Measurements from ENCODE around the gene ASF1A. TPM values are rescaled to one million over a fixed set of nuclear protein-coding genes. Genes with fewer than 3 reads are reported as not detected.

ASF1A gene
- total RNA-seq, 1 donor from 2014 or later: 27.6 TPM

- Histone ChIP-seq H3K4me3 (peak overlapping the region; percentile 95), H3K27ac (replicated peaks) (peak overlapping the region; percentile 94), H3K9me3 (replicated peaks) (no peaks in the 10 kb centered on the region), H3K27me3 (ENCODE audit: low read depth) (no peaks in the 10 kb centered on the region), H3K36me3 (peaks cover 12% of the 10 kb centered on the region), H3K4me1 (peaks cover 88% of the 10 kb centered on the region)
- no peak for DNase-seq
- intact Hi-C loops (cut with micrococcal nuclease): no loop called here
- peak; percentile 42 for TF ChIP-seq CTCF (IDR thresholded peaks at IDR 0.05; ENCODE audit: borderline replicate concordance)
These were observed 2.6 kb downstream of the ASF1A start for GRCh38 chr6:118896339-118897136.

- no peak overlapping the region for H3K4me3 ChIP-seq
- intact Hi-C loops (cut with micrococcal nuclease): no loop called here
- peaks cover 17% of the 10 kb centered on the region for H3K36me3 ChIP-seq
- DNase-seq: no peak
- H3K27ac ChIP-seq (replicated peaks): no peak overlapping the region
- H3K27me3 ChIP-seq (ENCODE audit: low read depth): no peaks in the 10 kb centered on the region
- no peak for TF ChIP-seq CTCF (IDR thresholded peaks at IDR 0.05; ENCODE audit: borderline replicate concordance)
- no peaks in the 10 kb centered on the region for H3K9me3 ChIP-seq (replicated peaks)
- H3K4me1 ChIP-seq: peaks cover 86% of the 10 kb centered on the region
These were observed 3.4 kb downstream of the ASF1A start for GRCh38 chr6:118897386-118897785.

- no peaks in the 10 kb centered on the region for H3K9me3 ChIP-seq (replicated peaks)
- peaks cover 31% of the 10 kb centered on the region for H3K36me3 ChIP-seq
- DNase-seq: no peak
- no peak for TF ChIP-seq CTCF (IDR thresholded peaks at IDR 0.05; ENCODE audit: borderline replicate concordance)
- no peaks in the 10 kb centered on the region for H3K27me3 ChIP-seq (ENCODE audit: low read depth)
- peaks cover 74% of the 10 kb centered on the region for H3K4me1 ChIP-seq
- intact Hi-C loops (cut with micrococcal nuclease): no loop called here
- no peak overlapping the region for H3K27ac ChIP-seq (replicated peaks)
- no peak overlapping the region for H3K4me3 ChIP-seq
These were observed 6.0 kb downstream of the ASF1A start for GRCh38 chr6:118899948-118900347.

GRCh38 chr6:118902726-118903125 lies 8.8 kb downstream of the ASF1A start:
- H3K4me3 ChIP-seq: no peak overlapping the region
- peaks cover 56% of the 10 kb centered on the region for H3K36me3 ChIP-seq
- intact Hi-C loops (cut with micrococcal nuclease): no loop called here
- no peaks in the 10 kb centered on the region for H3K27me3 ChIP-seq (ENCODE audit: low read depth)
- no peak for TF ChIP-seq CTCF (IDR thresholded peaks at IDR 0.05; ENCODE audit: borderline replicate concordance)
- no peak for DNase-seq
- H3K4me1 ChIP-seq: peaks cover 50% of the 10 kb centered on the region
- no peaks in the 10 kb centered on the region for H3K9me3 ChIP-seq (replicated peaks)
- H3K27ac ChIP-seq (replicated peaks): peak overlapping the region; percentile 0

GRCh38 chr6:118903138-118903537 lies 9.2 kb downstream of the ASF1A start:
- no peak overlapping the region for H3K27ac ChIP-seq (replicated peaks)
- no peak for TF ChIP-seq CTCF (IDR thresholded peaks at IDR 0.05; ENCODE audit: borderline replicate concordance)
- peaks cover 60% of the 10 kb centered on the region for H3K36me3 ChIP-seq
- no peaks in the 10 kb centered on the region for H3K27me3 ChIP-seq (ENCODE audit: low read depth)
- H3K9me3 ChIP-seq (replicated peaks): no peaks in the 10 kb centered on the region
- H3K4me1 ChIP-seq: peaks cover 50% of the 10 kb centered on the region
- intact Hi-C loops (cut with micrococcal nuclease): no loop called here
- no peak for DNase-seq
- H3K4me3 ChIP-seq: no peak overlapping the region
